Suprapubic skin (tissue), 3 donors: ENCODE data around the gene EXOC3.

Experiments
- EP300 ChIP-seq: sonication (generic); formaldehyde crosslinking; IDR thresholded peaks from one replicate; pipeline ENCODE4 v1.6.1; 2017; ENCODE audit warnings: antibody characterized with exemption
- POLR2A ChIP-seq, 2 donors: fragments of 450-650 bp; IDR thresholded peaks; one replicate each; pipeline ENCODE4 v1.6.1; 2017; ENCODE audit warnings: antibody characterized with exemption in 2 of 2, mild to moderate bottlenecking in 2 of 2, moderate library complexity in 2 of 2
- TF ChIP-seq, protein P1 (sequence below), 2 donors: fragments of 200-600 bp in 1 of 2; fragments of 450-650 bp in 1 of 2; sonication (generic) in 1 of 2; IDR thresholded peaks; one replicate each; pipeline ENCODE4 v1.5.1; 2016 to 2019; ENCODE audit warnings: antibody characterized with exemption in 2 of 2, mild to moderate bottlenecking in 1 of 2, moderate library complexity in 1 of 2

GRCh38 chr5:465591-466403 lies 22.8 kb downstream of the EXOC3 start:
- TF ChIP-seq, protein P1, sequence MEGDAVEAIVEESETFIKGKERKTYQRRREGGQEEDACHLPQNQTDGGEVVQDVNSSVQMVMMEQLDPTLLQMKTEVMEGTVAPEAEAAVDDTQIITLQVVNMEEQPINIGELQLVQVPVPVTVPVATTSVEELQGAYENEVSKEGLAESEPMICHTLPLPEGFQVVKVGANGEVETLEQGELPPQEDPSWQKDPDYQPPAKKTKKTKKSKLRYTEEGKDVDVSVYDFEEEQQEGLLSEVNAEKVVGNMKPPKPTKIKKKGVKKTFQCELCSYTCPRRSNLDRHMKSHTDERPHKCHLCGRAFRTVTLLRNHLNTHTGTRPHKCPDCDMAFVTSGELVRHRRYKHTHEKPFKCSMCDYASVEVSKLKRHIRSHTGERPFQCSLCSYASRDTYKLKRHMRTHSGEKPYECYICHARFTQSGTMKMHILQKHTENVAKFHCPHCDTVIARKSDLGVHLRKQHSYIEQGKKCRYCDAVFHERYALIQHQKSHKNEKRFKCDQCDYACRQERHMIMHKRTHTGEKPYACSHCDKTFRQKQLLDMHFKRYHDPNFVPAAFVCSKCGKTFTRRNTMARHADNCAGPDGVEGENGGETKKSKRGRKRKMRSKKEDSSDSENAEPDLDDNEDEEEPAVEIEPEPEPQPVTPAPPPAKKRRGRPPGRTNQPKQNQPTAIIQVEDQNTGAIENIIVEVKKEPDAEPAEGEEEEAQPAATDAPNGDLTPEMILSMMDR (IDR thresholded peaks at IDR 0.05): no peak
- TF ChIP-seq EP300 (no peak), POLR2A (IDR thresholded peaks at IDR 0.05) (no peak)
